Measurements from ENCODE around the gene KCNK7. TPM values are rescaled to one million over a fixed set of nuclear protein-coding genes. Genes with fewer than 3 reads are reported as not detected.
A peak's percentile ranks its signal among the peaks of the same experiment; 100 is the strongest.

Gene KCNK7
- total RNA-seq, 1 experiment from 2014 or later, result 0.69 TPM

GRCh38 chr11:65547446-65548125, 48.0 kb downstream of the KCNK7 start:
- Histone ChIP-seq H3K36me3 (ENCODE audit: control insufficient read depth, insufficient read depth, low read length) (no peaks in the 10 kb centered on the region), H3K27ac (ENCODE audit: low read length) (no peak overlapping the region), H3K9me3 (ENCODE audit: control insufficient read depth, insufficient read depth, low read depth, low read length) (no peaks in the 10 kb centered on the region), H3K27me3 (ENCODE audit: control insufficient read depth, insufficient read depth, low read length) (no peaks in the 10 kb centered on the region), H3K4me1 (ENCODE audit: control insufficient read depth, insufficient read depth, low read length) (peaks cover 13% of the 10 kb centered on the region; the same call in 1 of the 2 replicates), H3K4me3 (ENCODE audit: low read depth in 2 of 2, low read length in 2 of 2) (no peak overlapping the region)
- no peak for DNase-seq (ENCODE audit: low read depth, low spot score)
- ChIA-PET CTCF (no interaction called here), POLR2A (no interaction called here)
- intact Hi-C loops (cut with micrococcal nuclease; ENCODE audit: unreplicated experiment), result no loop called here
- in situ Hi-C loops (cut with HindIII; ENCODE audit: low pct_unique_long_range_greater_than_20kb, low sequenced_read_pairs), result no loop called here
- no peak for ATAC-seq
- no peak for TF ChIP-seq POLR2AphosphoS5 (IDR thresholded peaks at IDR 0.05; ENCODE audit: low read depth, low read length)
- TF ChIP-seq SIN3A (IDR thresholded peaks at IDR 0.05; ENCODE audit: borderline replicate concordance, insufficient read depth, low read depth, low read length), result no peak
- TF ChIP-seq, protein P1, sequence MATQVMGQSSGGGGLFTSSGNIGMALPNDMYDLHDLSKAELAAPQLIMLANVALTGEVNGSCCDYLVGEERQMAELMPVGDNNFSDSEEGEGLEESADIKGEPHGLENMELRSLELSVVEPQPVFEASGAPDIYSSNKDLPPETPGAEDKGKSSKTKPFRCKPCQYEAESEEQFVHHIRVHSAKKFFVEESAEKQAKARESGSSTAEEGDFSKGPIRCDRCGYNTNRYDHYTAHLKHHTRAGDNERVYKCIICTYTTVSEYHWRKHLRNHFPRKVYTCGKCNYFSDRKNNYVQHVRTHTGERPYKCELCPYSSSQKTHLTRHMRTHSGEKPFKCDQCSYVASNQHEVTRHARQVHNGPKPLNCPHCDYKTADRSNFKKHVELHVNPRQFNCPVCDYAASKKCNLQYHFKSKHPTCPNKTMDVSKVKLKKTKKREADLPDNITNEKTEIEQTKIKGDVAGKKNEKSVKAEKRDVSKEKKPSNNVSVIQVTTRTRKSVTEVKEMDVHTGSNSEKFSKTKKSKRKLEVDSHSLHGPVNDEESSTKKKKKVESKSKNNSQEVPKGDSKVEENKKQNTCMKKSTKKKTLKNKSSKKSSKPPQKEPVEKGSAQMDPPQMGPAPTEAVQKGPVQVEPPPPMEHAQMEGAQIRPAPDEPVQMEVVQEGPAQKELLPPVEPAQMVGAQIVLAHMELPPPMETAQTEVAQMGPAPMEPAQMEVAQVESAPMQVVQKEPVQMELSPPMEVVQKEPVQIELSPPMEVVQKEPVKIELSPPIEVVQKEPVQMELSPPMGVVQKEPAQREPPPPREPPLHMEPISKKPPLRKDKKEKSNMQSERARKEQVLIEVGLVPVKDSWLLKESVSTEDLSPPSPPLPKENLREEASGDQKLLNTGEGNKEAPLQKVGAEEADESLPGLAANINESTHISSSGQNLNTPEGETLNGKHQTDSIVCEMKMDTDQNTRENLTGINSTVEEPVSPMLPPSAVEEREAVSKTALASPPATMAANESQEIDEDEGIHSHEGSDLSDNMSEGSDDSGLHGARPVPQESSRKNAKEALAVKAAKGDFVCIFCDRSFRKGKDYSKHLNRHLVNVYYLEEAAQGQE (IDR thresholded peaks at IDR 0.05; ENCODE audit: insufficient read depth in 1 of 2, low read depth in 2 of 2, low read length in 1 of 2), result no peak
- BruUV-seq (replicated peaks), result TSS peak; percentile 55

DNA sequence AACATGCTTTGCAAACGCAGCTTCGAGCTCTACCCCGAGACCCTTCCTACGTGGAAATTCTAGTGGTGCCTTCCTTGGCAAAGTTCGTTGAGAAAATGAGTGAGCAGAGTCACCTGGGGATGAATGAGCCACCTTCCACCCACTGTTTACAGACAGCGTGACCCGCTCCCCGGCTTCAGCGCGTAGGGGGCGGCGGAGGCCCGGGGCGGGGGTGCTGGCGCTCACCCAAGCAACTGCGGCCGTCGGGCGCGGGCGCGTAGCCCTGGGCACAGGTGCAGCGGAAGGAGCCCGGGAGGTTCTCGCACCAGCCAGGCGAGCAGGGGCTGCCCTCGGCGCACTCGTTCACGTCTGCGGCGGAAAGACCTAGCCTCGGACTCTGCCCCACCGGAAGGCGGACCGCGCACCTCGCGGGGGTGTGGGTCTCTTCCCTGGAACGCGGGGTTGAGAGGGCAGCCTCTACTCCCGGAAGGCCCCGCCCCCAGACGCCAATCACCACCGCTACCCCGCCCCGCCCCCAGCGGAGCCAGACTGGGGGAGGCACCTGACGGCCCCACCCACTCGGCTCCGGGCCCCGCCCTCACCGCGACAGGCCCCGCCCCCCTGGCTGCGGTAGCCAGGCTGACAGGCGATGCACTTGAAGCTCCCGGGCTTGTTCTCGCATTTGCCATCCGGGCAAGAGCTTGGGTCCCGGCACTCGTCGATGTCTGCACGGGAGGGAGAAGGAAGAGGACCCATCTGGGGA, 49.2 kb downstream of the KCNK7 start:
- H3K27me3 ChIP-seq (ENCODE audit: control insufficient read depth, insufficient read depth, low read length), result no peaks in the 10 kb centered on the region
- ChIA-PET CTCF (no interaction called here), POLR2A (interaction anchor here (0.7 kb wide), 1 partner anchor 15 kb away, joined by 3 read pairs; no protein-coding TSS in a partner anchor)
- H3K4me3 ChIP-seq (ENCODE audit: low read depth in 2 of 2, low read length in 2 of 2), result no peak overlapping the region
- no peaks in the 10 kb centered on the region for H3K9me3 ChIP-seq (ENCODE audit: control insufficient read depth, insufficient read depth, low read depth, low read length)
- peak; percentile 82 for ATAC-seq
- in situ Hi-C loops (cut with HindIII; ENCODE audit: low pct_unique_long_range_greater_than_20kb, low sequenced_read_pairs) (no loop called here), intact Hi-C loops (cut with micrococcal nuclease; ENCODE audit: unreplicated experiment) (no loop called here)
- TF ChIP-seq POLR2AphosphoS5 (IDR thresholded peaks at IDR 0.05; ENCODE audit: low read depth, low read length), result no peak
- TF ChIP-seq SIN3A (IDR thresholded peaks at IDR 0.05; ENCODE audit: borderline replicate concordance, insufficient read depth, low read depth, low read length), result no peak
- TF ChIP-seq CTCF (IDR thresholded peaks at IDR 0.05), result no peak
- TF ChIP-seq, protein P1 (IDR thresholded peaks at IDR 0.05; ENCODE audit: insufficient read depth in 1 of 2, low read depth in 2 of 2, low read length in 1 of 2), result no peak
- TF ChIP-seq TCF7L2 (IDR thresholded peaks at IDR 0.05; ENCODE audit: low read depth, low read length), result no peak
- H3K4me1 ChIP-seq (ENCODE audit: control insufficient read depth, insufficient read depth, low read length), result peaks cover 6% of the 10 kb centered on the region; the same call in 1 of the 2 replicates
- H3K36me3 ChIP-seq (ENCODE audit: control insufficient read depth, insufficient read depth, low read length), result no peaks in the 10 kb centered on the region
- no peak for DNase-seq (ENCODE audit: low read depth, low spot score)
- no peak overlapping the region for H3K27ac ChIP-seq (ENCODE audit: low read length)
- BruUV-seq (replicated peaks), result no TSS peak

All from Panc1 (cell line).